ENCODE results near the gene LRRC27. TPM values are rescaled to one million over a fixed set of nuclear protein-coding genes. Genes with fewer than 3 reads are reported as not detected.

LRRC27 gene
- total and polyA plus RNA-seq, 2 experiments from 2014 or later, result 7.5 to 9.6 TPM

DNA sequence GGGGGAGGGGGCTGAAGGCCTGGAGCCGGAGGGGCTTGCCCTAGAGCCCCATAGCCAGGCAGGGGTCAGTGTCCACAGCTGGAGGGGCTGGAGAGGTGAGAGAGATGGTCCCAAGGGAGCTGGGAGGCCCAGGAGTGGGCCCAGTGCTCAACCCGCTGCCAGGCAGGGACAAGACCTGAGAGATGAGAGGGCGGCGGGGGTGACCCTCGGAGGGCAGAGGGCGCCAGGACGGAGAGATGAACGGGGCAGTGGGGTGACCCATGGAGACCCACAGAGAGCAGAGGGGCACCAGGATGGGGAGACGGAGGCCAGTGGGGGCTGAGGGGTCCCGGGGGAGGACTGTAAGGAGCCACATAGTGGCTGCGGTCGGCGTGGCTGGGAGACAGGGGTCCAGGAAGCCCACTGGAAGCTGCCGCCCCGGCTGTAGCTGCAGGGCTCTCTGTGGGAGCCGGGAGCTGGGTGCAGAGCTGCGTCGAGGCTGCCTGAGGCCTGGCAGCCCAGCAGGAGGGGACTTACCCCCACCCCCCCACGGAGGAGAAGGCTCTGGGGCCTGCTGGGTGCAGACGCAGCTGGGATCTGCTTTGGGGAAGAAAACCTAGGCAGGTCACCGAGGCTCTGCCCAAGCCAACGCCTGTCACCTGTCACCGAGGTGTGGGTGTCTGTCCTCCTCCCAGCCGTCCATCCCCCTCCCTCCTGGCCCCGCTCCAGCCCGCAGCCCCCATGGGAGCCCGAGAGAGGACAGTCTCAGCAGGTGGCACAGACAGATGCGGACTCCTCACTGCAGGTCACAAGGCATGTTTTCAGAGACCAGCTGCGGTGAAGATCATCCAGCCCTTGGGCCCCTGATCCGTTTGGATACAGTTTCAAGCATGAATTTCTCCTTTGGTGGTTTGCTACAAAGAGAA is 90.1 kb downstream of the LRRC27 start:
- in situ Hi-C loops (cut with MboI), result no loop called here
- Histone ChIP-seq H3K27me3 (replicated peaks; ENCODE audit: insufficient read depth) (no peaks in the 10 kb centered on the region), H3K4me1 (ENCODE audit: insufficient read depth) (peaks cover 8% of the 10 kb centered on the region), H3K9me3 (ENCODE audit: low read depth) (no peaks in the 10 kb centered on the region), H3K9ac (peak overlapping the region; percentile 85), H4K20me1 (ENCODE audit: insufficient read depth) (no peaks in the 10 kb centered on the region), H3K36me3 (ENCODE audit: low read depth) (no peaks in the 10 kb centered on the region), H2AFZ (peak overlapping the region; percentile 84), H3K27ac (peak overlapping the region; percentile 36; the same call in 1 of the 2 replicates), H3K9me2 (ENCODE audit: insufficient read depth) (no peaks in the 10 kb centered on the region), H3K4me2 (ENCODE audit: unreplicated experiment) (peak overlapping the region; percentile 35), H3F3A (ENCODE audit: insufficient read depth) (no peaks in the 10 kb centered on the region), H3K4me3 (0 out of 2 replicates have a peak overlapping the region, but pooled peaks have one; percentile 8), H3K79me2 (ENCODE audit: insufficient read depth) (no peaks in the 10 kb centered on the region)
- DNase-seq, result no peak
- TF ChIP-seq EZH2 (IDR thresholded peaks at IDR 0.05; ENCODE audit: insufficient read depth, poor library complexity, severe bottlenecking) (no peak), EZH2phosphoT487 (IDR thresholded peaks at IDR 0.05; ENCODE audit: insufficient read depth, low read depth) (no peak)
- WGBS, 2 experiments (ENCODE audit: low coverage in 1 of 2, low lambda C conversion rate in 2 of 2, missing lambda C conversion rate in 2 of 2), result 86 to 92% methylated on average over 18 to 30 of the region's 30 CpGs

DNA sequence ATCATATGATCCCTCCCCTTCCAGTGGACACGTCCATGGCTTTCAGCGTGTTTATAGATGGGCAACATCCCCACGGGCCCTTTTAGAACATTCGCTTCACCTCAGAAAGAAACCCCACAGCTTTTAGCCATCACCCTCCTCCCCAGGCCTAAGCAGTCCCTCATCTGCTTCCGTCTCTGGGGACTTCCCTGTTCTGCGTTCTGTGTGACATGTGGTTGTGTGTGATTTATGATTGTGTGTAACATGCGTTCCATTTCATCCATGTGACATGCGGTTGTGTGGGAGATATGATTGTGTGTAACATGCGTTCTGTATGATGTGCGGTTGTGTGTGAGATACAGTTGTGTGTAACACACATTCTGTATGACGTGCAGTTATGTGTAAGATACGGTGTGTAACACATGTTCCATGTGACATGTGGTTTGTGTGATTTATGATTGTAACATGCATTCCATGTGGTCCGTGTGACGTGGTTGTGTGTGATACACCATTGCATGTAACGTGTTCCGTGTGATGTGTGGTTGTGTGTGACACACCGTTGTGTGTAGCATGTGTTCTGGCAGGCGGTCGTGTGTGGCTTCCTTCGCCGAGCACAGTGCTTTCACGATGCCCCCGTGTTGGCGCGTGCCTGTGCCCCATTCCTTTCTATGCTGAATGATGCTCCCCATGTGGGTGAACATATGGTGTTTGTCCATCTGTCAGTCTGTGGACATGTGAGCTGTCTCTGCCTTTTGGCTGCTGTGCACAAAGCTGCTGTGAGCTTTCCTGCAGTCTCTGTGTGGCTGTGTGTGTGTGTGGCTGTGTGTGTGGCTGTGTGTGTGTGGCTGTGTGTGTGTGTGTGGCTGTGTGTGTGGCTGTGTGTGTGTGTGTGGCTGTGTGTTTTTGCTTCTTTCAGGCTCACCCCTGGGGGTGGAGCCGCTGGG is 91.2 kb downstream of the LRRC27 start:
- in situ Hi-C loops (cut with MboI), result no loop called here
- Histone ChIP-seq H3F3A (ENCODE audit: insufficient read depth) (no peaks in the 10 kb centered on the region), H3K9me2 (ENCODE audit: insufficient read depth) (no peaks in the 10 kb centered on the region; the same call in 1 of the 2 replicates), H2AFZ (no peak overlapping the region), H4K20me1 (ENCODE audit: insufficient read depth) (no peaks in the 10 kb centered on the region), H3K36me3 (ENCODE audit: low read depth) (no peaks in the 10 kb centered on the region), H3K4me2 (ENCODE audit: unreplicated experiment) (no peak overlapping the region), H3K4me1 (ENCODE audit: insufficient read depth) (peaks cover 8% of the 10 kb centered on the region), H3K27me3 (replicated peaks; ENCODE audit: insufficient read depth) (no peaks in the 10 kb centered on the region), H3K27ac (no peak overlapping the region), H3K9ac (no peak overlapping the region), H3K9me3 (ENCODE audit: low read depth) (no peaks in the 10 kb centered on the region), H3K4me3 (no peak overlapping the region), H3K79me2 (ENCODE audit: insufficient read depth) (no peaks in the 10 kb centered on the region)
- WGBS, 2 experiments (ENCODE audit: low coverage in 1 of 2, low lambda C conversion rate in 2 of 2, missing lambda C conversion rate in 2 of 2), result 80 to 81% methylated on average over 26 of the region's 26 CpGs
- no peak for TF ChIP-seq EZH2 (IDR thresholded peaks at IDR 0.05; ENCODE audit: insufficient read depth, poor library complexity, severe bottlenecking)
- no peak for TF ChIP-seq EZH2phosphoT487 (IDR thresholded peaks at IDR 0.05; ENCODE audit: insufficient read depth, low read depth)
- DNase-seq, result no peak

DNA sequence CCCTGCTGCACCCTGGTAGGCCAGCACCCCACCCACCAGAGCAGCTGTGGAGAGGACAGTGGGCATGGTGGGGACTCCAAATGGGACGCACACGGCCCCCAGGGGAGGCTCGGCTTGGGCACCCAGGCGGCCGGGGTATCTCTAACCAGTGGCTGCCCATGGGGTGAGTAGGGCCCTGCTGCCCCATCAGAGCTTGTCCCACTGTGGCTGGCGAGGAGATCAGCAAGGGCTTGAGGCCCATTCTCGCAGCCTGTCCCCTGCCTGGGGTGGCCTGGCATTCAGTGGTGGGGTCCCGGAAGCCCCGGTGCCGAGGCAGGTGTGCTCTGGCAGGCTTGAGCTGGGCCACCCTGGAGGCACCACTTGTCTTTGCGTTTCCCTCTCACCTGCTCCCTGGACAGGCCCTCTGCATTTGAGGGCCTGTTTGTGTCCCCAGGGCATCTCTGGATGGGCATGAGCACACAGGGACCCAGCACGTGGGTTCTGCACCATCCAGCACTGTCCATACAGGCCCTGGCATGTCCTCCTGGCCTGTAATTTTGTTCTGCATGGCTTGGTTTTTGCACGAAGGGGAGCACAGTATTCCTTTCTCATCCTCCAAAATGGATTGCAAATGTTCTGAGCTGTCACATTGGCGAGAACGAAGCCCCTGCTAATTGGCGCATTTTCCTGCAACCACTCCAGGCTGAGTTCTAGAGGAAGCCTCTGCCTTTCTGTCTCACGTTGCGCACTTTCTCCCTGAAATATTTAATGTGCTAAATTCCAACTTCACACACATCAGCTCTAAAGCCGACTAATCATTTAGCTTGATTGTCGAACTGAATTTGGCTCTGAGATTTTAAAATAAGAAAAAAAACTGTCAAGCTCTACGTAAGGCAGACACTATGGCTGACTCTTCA is 92.2 kb downstream of the LRRC27 start:
- Histone ChIP-seq H3K27ac (no peak overlapping the region), H3K4me2 (ENCODE audit: unreplicated experiment) (no peak overlapping the region), H3K79me2 (ENCODE audit: insufficient read depth) (no peaks in the 10 kb centered on the region), H3K36me3 (ENCODE audit: low read depth) (no peaks in the 10 kb centered on the region), H3F3A (ENCODE audit: insufficient read depth) (no peaks in the 10 kb centered on the region), H3K4me3 (no peak overlapping the region), H3K27me3 (replicated peaks; ENCODE audit: insufficient read depth) (no peaks in the 10 kb centered on the region), H4K20me1 (ENCODE audit: insufficient read depth) (no peaks in the 10 kb centered on the region), H3K9me3 (ENCODE audit: low read depth) (no peaks in the 10 kb centered on the region), H3K9me2 (ENCODE audit: insufficient read depth) (no peaks in the 10 kb centered on the region; the same call in 1 of the 2 replicates), H3K4me1 (ENCODE audit: insufficient read depth) (peaks cover 8% of the 10 kb centered on the region), H3K9ac (no peak overlapping the region), H2AFZ (no peak overlapping the region)
- TF ChIP-seq EZH2 (IDR thresholded peaks at IDR 0.05; ENCODE audit: insufficient read depth, poor library complexity, severe bottlenecking) (no peak), EZH2phosphoT487 (IDR thresholded peaks at IDR 0.05; ENCODE audit: insufficient read depth, low read depth) (no peak)
- in situ Hi-C loops (cut with MboI), result no loop called here
- no peak for DNase-seq
- WGBS, 2 experiments (ENCODE audit: low coverage in 1 of 2, low lambda C conversion rate in 2 of 2, missing lambda C conversion rate in 2 of 2), result 65 to 69% methylated on average over 18 to 21 of the region's 21 CpGs
